ENCODE data around the gene NEK6.

Gene NEK6

GRCh38 chr9:124296796-124297550 is 39.2 kb downstream of the NEK6 start:
- no peak for DNase-seq (ENCODE audit: low read depth)

- DNase-seq (ENCODE audit: low read depth) = no peak
Measured at GRCh38 chr9:124297551-124297901, 39.8 kb downstream of the NEK6 start.

DNA sequence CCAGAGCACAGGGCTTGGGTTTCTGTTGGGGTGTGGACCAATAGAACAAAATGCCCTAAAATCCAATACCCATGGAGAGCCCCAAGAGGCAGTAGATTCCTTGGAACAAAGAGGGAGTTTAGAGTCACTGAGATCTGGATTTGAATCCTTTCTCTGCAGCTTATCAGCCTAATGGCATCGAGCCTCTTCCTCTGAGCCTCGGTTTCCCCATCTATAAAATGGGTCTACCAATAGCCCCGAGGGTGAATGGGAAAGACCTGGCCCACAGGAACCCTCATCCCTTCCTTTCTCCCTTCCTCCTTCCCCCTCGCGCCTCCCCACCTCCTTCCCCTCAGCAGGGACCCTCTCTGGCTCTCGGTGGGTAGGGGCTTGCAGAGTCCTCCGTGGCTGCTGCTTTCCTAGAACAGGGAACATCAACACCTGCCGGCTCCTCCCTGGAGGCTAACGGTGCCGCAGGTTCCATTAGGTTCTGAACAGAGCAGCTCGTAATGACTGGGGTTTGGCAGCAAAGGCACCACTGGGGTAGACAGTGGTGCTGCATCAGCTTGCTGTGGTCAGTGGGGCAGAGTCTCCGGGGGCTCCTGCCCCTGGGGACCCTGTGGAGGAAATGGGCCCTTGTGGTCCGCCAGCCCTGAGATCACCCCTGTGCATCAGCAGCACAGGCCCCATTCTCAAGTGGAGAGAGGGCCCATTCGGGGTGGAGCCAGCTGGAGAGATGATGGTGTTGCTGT is 40.3 kb downstream of the NEK6 start:
- DNase-seq (ENCODE audit: low read depth) = no peak

- no peak for DNase-seq (ENCODE audit: low read depth)
Measured at GRCh38 chr9:124298646-124299235, 41.0 kb downstream of the NEK6 start.

DNA sequence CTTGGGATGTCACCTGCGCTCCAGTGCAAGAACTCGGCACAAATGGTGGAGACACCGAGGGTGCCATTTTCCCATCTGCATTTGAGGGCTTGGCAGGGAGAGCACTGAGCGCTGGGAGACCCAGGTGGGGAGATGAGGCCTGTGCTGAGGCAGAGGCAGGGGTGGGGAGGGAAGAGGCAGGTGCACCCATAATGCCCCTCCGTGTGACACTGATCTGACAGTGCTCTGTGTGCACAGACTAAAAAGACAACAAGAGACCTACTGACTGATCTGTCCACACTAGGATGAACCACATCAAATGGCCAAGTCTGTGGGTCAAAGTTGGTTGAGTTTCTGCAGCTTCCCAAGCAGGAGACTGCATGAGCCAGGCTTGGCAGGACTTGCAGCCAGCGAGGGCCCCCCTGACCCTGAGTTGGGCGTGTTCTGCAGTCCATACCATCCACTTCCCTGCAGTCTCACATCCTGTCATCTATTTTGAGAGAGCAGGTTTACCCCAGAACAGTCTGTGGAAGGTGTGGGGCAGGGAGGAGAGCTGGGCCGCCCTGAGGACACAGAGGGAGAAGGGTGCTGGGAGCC is 41.9 kb downstream of the NEK6 start:
- no peak for DNase-seq (ENCODE audit: low read depth)

- no peak for DNase-seq (ENCODE audit: low read depth)
Measured at GRCh38 chr9:124300312-124300711, 42.6 kb downstream of the NEK6 start.

DNA sequence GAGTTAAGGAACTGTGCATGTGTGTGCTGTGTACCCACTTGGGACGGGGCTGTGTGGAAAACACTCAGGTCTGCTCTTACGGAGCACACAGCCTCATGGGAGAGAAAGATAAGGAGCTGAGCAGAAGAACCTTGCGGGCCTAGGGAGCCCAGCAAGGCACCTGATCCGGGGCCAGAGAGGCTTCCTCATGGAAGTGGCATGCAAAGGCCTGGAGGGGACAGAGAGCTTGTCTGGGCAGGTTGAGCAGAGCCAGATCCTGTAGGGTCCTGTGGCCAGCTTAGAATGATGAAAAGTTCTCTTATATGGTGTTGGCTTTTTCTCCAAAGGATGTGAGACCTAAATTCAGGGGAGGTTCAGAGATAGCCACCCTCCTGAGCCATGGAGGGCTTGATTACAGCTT is 45.2 kb downstream of the NEK6 start:
- DNase-seq (ENCODE audit: low read depth) = no peak

DNA sequence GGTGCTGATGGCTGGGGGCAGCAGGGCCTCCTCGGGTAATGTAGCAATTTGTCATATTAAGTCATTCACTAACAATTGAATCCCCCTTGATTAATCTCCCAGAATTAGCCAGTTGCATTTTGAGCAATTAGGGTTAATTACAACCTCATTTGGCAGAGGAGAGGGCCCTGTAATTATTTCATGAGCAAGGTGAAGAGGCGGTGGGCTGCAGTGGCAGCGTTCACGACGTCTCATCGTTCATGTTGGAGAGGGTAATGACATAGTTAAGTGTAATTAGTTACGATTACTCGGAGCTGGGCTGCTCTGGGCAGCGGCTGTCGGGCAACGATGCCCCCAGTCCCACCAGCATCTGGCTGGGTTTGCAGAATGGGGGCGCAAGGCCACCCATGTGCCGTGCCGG is 46.0 kb downstream of the NEK6 start:
- no peak for DNase-seq (ENCODE audit: low read depth)

DNA sequence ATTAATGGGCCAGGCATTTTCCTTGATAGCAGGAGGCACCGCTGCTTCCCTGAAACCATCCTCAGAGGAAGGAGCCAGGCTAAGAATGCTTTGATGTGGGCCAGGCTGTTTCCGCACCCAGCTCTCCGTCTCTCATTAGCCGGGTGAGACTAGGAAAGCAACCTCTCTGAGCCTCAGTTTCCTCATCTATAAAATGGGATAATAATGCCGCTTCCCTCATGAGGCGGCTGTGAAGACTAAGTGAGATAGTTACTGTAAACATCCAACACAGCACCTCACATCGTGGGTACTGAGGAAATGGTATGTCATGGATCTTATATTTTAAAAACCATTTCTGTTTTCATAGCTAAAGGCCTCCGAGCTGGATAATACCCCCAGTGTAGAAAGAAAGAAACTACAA is 46.5 kb downstream of the NEK6 start:
- no peak for DNase-seq (ENCODE audit: low read depth)

DNA sequence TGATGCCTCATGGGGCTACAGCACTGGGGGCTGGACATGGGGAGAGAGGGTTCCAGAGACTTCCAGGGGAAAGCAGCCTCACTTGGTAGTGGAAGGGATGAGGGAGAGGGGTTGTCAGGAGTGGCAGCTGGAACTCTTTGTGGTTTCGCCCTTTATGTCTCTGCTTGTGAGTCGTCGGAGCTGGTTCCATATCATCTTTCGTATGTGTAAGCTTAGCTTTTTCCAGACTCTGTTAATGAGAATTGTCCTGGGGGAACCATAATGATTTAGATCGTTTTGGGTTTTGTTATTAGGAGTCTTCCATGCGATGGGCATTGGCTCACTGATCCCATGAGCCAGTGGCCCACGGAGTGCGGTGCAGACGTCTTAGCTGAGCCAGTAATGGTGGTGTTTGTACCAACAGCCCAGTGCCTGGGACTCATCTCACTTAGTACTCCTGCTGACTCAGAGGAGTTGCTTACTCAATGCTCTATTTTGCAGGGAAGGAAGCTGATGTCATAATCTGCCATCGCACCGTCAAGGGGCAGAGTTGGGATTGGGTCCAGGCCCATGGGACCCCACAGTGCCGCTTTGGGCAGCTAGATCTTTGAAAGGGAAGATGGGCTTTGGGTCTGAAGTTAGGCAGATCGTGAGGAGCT is 48.5 kb downstream of the NEK6 start:
- DNase-seq (ENCODE audit: low read depth) = no peak

DNA sequence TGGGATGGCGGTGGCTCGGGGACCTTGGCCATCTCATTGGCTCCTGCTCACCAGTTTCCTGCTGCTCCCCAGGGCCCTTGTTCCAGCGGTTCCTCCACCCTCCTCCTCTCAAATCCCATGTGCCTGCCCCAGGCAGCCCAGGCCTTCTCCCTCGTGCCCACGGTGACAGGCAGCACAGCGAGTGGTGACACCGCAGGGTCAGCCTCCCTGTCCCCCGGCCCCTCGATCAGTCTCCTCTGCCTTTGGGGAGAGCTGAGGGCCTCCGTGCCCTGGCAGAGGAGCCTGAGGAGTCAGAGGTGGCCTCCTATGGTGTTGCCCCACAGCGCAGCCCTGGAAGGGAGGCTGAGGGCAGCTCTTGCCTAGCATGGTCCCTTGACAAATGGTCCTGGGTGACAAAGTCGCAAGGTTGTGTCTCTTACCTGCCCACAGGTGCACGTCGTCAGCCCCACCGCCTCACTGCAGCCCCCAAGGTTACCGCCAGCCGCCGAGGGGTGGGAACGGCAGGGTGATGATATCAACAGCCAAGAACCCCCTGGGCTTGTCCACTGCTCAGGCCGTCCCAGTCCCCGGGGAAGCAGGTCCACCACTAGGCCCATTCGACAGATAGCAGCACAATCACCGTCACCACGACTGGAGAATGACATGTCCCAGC is 49.8 kb downstream of the NEK6 start:
- no peak for DNase-seq (ENCODE audit: low read depth)

GRCh38 chr9:124308606-124309491 is 51.1 kb downstream of the NEK6 start:
- DNase-seq (ENCODE audit: low read depth) = no peak

DNA sequence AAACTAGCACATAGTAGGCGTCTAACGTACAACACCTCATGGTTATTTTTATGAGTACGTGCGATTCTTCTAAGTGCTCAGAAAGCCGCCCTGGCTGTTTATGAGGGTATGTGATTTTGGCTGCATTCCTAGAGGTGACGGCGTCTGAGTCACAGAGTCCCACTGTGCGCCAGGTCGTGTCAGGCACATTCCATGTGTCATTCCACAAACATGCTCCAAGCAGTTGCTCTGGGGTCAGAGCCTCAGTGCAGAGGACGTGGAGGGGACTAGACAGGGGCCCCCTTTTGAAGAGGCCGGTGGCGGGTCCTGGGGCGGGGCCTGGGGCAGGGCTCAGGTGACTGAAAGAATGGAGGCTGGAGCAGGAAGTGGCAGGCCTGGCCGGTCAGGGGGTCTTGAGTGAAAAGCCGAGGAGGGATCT is 51.9 kb downstream of the NEK6 start:
- DNase-seq (ENCODE audit: low read depth) = no peak

DNA sequence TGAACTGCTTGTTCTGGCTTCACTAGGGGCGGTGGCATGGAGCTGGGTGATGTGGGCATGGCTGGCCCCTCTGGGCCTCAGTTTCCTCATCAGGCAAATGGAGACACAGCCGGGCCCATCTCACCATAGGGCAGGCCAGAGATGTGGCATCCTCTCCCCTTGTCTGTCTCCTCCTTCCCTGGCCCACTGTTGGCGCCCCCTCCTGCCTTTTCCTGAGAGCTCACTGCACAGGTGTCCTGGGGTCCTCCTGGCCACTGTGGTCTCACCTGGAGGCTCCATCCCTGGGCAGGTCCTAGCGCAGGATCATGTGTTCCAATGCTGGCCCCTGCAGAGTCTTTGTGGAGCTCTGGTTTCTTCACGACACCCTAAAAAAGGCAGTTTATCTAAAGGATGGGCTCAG is 53.5 kb downstream of the NEK6 start:
- no peak for DNase-seq (ENCODE audit: low read depth)

DNA sequence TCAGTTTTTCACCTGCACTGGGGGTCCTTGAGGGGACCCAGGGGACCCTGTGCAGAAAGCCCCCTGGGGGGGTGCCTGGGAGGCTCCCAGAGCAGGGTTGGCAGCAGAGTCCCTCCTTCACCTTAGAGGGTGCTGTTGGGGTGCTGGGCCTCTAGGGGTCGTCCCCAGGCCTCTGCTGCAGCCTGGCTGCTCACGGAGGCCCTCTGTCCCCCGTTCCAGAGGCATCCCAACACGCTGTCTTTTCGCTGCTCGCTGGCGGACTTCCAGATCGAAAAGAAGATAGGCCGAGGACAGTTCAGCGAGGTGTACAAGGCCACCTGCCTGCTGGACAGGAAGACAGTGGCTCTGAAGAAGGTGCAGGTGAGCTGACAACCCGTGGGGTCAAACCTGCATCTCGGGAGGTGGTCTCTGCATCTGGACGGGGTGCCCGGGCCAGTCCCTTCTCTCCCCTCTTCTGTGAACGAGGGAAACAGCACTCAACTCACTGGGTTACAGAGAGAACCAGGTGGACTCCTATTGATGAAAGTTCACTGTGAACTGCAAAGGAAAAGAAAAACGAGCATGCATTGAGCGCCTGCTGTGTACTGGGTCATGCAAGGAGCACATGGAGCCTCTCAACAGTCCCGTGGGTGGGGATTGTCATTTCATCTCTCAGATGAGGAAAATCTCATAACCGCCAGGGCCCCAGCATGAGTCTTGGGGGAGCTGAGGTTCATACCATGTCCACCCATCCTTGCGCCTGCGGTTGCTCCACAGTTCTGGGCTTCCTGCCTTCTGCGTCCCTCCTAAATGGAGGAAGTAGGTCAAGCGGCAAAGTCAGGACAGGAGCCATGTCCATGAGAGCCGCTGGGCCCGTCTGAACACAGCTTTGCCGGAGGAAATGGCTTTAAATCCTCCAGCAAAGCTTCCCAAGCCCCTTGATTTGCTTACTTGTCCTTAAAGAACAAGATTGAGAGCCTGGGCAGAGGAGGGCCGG is 54.8 kb downstream of the NEK6 start:
- no peak for DNase-seq (ENCODE audit: low read depth)

GRCh38 chr9:124313940-124314339 is 56.2 kb downstream of the NEK6 start:
- DNase-seq (ENCODE audit: low read depth) = no peak

GRCh38 chr9:124315882-124316281 is 58.1 kb downstream of the NEK6 start:
- no peak for DNase-seq (ENCODE audit: low read depth)

GRCh38 chr9:124320062-124320973 is 62.6 kb downstream of the NEK6 start:
- no peak for DNase-seq (ENCODE audit: low read depth)

GRCh38 chr9:124321416-124321815 is 63.7 kb downstream of the NEK6 start:
- no peak for DNase-seq (ENCODE audit: low read depth)
